NCI-H2227 (cell line): ENCODE data around the gene PTGER4.
"Not testable (repeated sequence)": the region's sequence is repeated elsewhere in the genome, so short reads cannot be mapped to it uniquely, and the experiment has no call there.

Experiments
- DNase-seq: peaks from one replicate; lab custom pipeline; 2025; ENCODE audit not compliant: unreplicated experiment; lab: John Stamatoyannopoulos, UW

The PTGER4 gene

GRCh38 chr5:40679913-40680681 is at the start of gene PTGER4:
Gene PTGER4, plus strand, starts transcription at chr5:40679915. Its CDS starts 1,079 bp downstream, at chr5:40680994.
- peak; percentile 41 for DNase-seq

- DNase-seq, result no peak
Observed at GRCh38 chr5:40630126-40630525, 49.6 kb upstream of the PTGER4 start.

- no peak for DNase-seq
Observed at GRCh38 chr5:40631236-40631635, 48.5 kb upstream of the PTGER4 start.

- DNase-seq, result no peak
Observed at GRCh38 chr5:40634154-40634553, 45.6 kb upstream of the PTGER4 start.

GRCh38 chr5:40634593-40634992 is 45.1 kb upstream of the PTGER4 start:
- no peak for DNase-seq

GRCh38 chr5:40639531-40639930 is 40.2 kb upstream of the PTGER4 start:
- not testable (repeated sequence) for DNase-seq

- DNase-seq, result no peak
Observed at GRCh38 chr5:40646266-40646665, 33.4 kb upstream of the PTGER4 start.

GRCh38 chr5:40648150-40648549 is 31.6 kb upstream of the PTGER4 start:
- DNase-seq, result no peak

- DNase-seq, result no peak
Observed at GRCh38 chr5:40649463-40650030, 30.2 kb upstream of the PTGER4 start.

GRCh38 chr5:40651201-40651600 is 28.5 kb upstream of the PTGER4 start:
- no peak for DNase-seq

GRCh38 chr5:40652441-40653220 is 27.1 kb upstream of the PTGER4 start:
- DNase-seq, result no peak

GRCh38 chr5:40653221-40654022 is 26.3 kb upstream of the PTGER4 start:
- DNase-seq, result no peak

GRCh38 chr5:40654377-40654991 is 25.2 kb upstream of the PTGER4 start:
- DNase-seq, result no peak

GRCh38 chr5:40655138-40655537 is 24.6 kb upstream of the PTGER4 start:
- DNase-seq, result no peak

- not testable (repeated sequence) for DNase-seq
Observed at GRCh38 chr5:40656091-40656490, 23.6 kb upstream of the PTGER4 start.

GRCh38 chr5:40656766-40657165 is 22.9 kb upstream of the PTGER4 start:
- DNase-seq, result no peak

GRCh38 chr5:40660751-40661150 is 19.0 kb upstream of the PTGER4 start:
- DNase-seq, result no peak

GRCh38 chr5:40665635-40666298 is 13.9 kb upstream of the PTGER4 start:
- DNase-seq, result no peak

GRCh38 chr5:40666657-40667056 is 13.1 kb upstream of the PTGER4 start:
- DNase-seq, result no peak

GRCh38 chr5:40667161-40667663 is 12.5 kb upstream of the PTGER4 start:
- no peak for DNase-seq
